ENCODE measurements around the gene H6PD.
"Not testable (repeated sequence)": the region's sequence is repeated elsewhere in the genome, so short reads cannot be mapped to it uniquely, and the experiment has no call there.

The H6PD gene

DNA sequence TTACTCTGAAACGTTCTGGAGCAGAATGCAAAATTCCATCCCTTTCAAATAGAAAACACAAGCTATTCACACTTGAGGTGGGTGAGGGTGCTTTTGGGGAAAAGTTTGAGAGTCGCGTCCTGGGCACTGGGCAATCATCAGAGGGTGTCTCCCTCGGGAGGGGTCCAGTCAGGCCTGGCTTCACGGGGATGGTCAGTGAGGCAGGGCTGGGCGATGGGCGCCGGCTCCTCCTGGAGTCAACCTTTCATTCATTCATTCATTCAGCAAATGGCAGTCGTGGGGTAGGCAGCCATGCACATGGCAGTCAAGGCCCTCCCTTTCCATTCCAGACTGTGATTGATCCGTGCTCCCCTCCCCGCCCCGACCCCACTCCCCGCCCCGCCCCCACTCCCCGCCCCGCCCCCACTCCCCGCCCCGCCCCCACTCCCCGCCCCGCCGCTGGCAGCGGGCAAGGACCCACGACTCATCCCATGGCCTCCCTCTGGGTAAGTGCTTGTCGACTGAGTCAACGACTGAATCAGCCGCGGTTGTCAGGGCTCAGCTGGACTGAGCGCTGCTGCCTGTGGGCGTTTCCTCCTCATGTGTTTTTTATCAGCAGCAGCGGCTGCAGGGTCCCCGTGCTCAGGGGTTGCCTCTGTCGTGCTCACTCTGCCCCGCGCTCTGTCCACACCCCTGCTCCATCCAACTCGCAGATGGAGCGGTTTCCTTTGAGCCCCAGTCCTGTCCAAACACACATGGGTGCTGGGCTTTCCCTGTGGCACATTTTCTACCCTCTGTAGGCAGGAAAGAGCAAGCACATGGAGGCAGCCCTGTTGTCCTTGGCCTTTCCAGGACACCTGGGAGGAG is 45.7 kb downstream of the H6PD start:
- DNase-seq: no peak

DNA sequence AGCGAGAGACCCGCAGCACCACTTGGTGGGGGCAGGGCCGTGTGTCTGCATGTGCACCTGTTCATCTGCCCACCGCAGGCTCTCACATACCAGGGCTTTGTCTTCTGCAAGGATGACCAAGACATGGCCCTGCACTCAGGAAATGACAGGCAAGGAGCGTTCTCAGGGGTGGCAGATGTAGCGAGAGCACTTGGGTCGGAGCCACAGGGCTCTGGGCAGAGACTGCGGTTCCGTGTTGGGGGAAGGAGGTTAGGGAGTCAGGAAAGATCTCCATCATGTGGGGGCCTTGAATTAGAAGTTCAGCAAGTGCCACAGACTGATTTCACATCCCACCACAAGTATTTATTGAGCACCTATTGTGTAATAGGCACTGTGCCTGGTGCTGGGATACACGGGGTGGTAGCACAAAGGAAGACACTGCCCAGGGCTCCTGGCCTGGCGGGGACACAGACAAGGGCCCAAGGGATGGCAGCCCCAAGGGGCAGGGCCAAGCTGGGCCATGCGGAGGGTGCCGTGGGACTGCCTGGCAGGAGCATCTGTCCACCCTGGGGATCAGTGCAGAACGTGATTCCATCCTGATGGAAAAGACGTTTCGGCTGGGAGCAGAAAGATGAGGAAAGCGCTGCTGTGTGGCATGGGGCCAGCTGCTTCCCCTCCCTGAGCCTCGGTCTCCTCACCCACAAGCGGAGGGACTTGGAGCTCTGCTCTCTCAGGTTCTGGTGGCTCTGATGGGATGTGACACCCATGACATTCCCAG is 46.7 kb downstream of the H6PD start:
- no peak for DNase-seq

DNA sequence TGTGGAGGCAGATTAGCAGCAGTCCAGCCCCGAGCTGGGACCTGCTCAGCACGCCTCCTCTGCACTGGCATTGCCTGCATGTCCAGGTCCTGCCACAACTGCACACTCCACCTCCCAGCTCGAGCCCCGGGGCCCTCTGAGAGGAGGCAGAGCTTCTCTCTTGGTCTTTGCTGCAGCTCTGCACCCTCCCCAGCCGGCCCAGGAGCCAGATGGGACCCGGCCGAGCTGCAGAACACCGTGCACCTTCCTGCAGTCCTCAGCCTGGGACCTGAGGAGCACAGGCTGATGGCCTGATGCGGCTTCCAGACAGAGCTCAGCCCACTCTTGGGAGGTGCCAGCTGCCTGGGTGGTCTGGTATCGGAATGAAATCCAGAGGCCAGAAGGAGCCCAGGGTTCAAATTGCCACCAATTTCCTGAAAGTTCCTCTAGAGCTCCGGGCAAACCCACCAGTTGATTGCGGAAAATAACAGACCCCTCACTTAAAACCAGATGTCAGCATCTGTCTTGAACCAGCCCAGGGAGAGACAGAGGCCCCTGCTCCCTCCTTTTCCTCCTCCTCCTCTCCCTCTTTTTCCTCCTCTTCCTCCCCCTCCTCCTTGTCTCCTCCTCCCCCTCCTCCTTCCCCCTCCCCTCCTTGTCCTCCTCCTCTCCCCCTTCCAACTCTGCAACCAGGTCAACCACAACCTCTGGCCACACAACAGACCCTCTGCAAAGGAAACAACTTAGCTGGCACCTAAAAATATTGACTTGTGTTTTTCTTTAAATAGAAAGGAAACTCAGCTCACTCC is 47.5 kb downstream of the H6PD start:
- DNase-seq: no peak

DNA sequence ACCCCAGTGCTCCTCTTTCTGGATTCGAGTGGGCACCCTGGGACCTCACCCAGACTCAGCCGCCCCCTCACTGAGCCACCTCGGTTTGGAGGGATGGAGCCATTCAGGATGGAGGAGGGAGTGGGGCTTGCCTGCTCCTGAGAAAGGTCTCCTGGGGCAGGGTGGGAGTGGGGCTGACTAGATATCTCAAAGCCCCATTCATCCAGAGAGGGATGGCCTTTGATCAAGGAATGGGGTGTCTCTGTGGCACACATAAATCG is 48.1 kb downstream of the H6PD start:
- no peak for DNase-seq

DNA sequence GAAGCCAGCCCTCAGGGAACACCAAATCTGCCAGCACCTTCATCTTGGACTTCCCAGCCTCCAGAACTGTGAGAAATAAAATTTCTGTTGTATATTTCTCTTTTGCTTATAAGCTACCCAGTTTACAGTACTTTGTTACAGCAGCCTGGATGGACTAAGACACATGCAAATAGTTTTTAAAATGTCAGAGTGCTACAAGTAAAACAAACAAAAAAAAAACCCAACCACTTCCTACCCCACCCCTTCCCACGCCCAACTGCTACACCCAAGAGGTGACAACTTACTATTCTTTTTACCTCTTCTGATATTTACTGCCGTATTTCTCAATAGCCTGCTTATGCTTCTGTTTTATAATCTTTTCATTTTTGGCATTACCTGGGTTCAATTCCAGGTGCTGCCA is 49.5 kb downstream of the H6PD start:
- no peak for DNase-seq

DNA sequence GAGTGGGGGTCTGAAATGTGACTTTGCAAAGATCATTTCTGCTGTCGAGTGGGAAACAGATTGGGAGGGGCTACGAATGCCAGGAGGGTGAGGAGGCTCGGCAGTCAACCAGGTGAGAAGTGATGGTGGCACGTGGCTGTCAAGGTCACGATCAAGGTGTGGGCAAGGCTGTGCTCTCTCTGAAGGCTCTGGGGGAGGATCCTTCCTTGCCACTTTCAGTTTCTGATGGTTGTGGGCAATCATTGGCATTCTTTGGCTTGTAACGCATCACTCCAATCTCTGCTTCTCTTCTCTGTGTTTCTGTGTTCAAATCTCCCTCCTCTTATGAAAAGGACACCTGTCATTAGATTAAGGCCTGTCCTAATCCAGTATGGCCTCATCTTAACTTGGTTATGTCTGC is 52.0 kb downstream of the H6PD start:
- no peak for DNase-seq

DNA sequence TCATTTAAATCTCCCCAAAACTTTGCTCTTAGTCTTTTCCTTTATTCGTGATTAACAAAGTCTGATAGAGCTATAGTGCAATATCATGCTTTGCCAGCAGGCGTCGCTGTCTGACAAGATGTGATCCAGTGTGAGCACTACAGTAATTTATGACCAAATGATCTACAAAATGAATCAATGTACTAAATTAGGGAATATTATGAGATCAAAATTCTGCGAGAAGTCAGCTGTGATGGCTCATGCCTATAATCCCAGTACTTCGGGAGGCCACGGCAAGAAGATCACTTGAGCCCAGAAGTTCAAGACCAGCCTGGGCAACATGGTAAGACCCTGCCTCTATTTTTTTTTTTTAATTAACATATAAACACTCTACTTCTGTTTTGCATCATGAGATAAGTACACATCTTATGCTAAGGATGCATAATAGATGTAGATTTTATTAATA is 54.5 kb downstream of the H6PD start:
- peak in 1 of 2 experiments; percentile 49 for DNase-seq

DNA sequence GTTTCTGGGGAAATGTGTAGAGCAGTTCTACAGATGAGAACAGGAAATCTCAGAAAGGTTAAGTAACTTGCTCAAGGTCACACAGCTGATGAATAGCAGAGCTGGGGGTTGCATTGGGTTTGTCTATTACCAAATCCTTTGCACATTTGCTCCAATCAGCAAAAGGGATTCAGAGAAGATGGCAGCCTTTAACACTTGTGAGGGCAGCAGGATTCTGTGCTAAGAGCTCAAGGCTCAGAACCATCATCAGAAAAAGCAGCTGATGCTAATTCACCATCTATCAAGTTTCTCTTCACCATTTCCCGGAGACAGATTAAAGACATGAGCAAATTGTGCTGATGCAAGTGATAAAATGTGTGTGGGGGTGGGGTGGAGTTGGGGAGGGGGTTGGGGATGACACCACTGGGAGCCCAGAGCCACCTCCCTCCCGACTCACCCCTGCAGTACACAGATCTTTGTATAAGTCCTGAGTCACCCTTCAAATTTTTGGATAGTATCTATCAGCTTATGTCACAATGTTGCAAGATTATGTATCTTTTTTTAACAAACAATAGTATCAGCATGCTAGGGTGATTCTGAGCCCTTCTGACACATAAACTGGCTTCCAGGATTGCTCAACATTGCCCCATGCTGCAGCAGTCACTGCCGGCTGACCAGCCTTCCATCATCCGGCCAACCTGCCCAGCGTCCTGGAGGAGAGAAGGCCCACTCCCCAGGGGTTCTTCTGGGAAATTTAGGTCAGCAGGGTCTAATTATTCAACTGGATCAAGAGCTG is 55.3 kb downstream of the H6PD start:
- DNase-seq: no peak

DNA sequence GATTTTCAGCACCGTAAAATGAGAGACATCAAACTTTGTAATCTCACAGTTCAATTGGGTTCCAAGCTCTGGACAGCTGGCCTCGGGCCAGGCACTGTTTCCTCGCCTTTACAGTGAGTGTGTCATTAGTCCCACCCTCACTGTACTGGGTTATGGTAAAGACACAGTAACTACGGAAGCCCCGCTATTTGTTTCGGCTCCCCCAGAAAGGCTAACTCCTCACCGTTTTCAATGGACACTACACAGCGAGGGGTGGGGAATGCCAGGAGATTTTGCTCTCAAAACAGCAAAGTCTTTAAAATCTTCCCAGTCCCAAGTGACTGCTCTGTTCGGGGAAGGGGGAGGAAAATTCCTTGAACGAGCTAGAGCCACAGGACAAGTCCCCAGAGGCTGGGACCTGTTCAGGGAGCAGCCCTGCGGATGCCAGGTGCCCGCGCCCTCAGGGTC is 57.4 kb downstream of the H6PD start:
- DNase-seq: peak in 1 of 2 experiments; percentile 56

DNA sequence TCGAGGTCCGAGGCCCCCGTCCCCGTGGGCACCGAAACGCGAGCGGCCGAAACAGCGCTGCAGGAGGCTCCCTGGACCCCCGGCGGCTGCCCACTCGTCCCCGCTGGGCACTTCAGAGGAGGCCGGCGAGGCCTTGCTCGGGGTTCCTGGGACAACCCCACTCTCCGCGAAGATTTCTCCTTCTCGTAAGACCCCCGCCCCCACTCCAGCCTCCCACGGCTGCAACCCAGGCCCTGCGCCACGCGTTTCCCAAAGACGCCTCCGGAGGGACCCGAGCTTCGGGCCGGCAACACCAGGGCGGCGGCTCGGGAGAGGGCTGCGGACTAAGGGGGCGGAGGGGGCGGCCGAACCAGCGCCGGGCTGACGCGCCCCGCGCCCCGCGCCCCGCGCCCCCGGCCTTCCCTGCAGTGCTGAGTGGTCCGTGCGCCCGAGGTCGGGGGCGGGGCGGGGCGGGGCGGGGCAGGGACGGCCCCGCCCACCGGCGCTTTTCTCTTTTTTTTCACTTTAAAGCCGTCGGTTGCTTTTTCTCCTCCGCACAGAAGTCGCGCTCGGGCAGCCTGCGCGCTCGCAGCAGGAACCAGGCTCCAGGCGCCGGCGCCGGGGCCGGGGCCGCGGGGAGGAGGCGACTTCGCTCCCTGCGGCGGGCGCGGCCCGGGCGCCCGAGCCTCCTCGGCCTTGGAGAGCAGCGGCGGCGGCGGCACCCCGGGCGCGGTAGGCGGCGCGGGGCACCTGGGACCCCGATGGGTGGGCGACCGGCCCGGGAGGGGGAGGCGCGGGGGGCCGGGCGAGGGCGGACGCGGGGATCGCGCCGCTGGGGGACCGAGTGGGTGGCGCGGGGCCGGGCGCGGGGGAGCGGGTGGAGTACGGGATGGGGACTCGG is 58.0 kb downstream of the H6PD start, which contains the start of gene SPSB1:
Gene SPSB1 (plus strand): TSS at position 534 of the 880 bp plus-strand sequence. CDS start 62,998 bp downstream, outside the sequence.
- peak in 1 of 2 experiments; percentile 60 for DNase-seq

DNA sequence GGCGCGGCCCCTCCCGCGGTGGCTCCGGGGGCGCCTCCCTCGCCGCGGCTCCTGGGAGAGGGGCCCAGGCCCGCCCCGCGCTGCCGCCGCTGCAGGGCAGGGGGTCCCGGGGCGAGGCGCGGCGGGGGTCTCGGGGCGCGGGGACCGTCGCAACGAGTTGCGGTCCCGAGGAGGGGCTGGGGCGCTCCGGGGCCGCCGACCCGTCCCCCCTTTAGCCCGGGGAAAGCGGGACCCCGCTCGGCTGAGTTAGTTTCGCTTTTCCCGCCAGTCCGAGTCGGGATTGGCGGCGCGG is 58.6 kb downstream of the H6PD start:
- no peak for DNase-seq

DNA sequence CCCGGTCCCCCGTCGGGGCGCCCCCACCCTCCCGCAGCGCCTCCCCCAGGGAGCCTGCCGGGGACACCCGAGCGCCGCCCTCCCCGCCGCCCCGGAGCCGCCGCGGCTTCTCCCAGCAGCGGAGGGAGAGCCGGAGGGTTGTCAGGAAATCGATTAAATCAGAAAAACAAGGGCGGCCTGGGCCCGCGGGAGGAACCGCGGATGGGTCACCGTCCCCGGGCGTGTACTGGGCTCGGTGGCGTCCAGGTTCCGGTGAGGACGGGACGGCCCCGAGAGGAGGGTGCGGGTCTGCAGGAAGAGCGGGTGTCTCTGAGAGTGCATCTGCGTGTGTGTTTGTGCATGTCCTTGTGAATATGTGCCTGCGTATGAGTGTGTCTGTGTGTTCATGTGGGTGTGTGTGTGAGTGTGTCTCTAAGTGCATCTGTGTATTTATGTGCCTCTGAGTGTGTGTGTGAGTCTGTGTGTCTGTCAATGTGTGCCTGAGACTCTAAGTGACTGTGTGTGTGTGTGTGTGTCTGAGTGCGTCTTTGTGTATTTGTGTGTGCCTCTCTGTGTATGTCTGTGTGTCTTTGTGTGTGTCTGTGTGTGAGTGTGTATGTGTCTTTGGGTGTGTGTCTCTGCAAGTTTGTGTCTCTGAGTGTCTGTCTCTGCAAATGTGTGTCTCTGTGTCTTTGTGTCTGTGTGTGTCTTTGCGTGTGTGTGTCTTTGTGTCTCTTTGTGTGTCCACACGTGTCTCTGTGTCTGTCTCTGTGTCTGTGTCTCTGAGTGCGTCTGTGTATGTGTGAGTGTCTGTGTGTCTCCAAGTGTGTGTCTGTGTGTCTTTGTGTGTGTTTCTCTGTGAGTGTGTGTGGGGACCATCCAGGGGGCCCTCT is 59.2 kb downstream of the H6PD start:
- DNase-seq: no peak

DNA sequence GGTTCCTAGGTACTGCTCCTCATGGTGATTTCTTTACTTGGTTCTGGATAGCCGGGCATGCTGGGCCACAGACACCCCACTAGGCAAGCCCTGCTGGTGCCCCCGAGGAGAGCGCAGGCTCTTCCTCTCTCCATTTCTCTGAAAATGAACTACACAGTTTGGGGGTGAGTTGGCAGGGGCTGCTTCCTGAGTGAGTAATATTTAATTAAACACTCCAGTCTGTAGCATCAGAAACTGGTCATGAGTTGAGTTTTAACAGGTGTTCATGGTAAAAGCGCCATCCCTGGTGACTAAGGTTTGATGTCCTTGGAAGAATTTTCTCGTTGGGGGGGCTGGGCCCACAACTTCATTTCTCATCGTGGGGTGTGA is 59.8 kb downstream of the H6PD start:
- no peak for DNase-seq

DNA sequence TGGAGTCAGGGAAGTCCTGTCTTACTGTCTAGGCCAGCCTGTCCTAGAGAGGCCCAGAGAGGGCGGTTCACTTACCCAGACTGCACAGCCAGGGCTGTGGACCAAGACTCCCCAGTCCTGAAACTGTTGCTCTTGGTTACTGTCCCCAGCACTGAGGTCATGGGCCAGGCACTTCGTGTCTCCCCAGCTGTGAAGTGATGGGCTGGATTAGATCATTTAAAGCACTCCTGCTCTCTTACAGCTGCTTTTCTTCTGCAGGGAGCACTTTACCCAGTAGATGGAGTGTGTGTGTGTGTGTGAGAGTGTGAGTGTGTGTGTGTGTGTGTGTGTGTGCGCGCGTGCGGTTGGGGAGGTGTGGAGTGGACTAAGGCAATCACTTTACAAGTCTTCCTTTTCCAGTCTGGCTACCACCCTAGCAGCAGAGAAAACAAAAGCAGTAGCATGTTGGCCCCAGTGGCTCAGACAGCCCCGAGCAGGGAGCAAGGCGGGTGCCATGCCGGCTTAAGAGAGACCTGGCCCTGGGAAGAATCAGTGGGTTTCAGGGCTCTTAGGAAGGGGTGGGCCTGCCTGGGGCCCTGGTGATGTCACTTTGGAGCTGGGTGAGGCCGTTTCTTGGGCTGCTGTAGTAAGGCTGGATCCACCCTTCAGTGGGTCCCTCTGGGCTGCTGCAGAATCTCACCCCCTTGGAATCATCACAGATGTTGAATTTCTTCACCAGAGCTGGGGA is 60.5 kb downstream of the H6PD start:
- DNase-seq: no peak

DNA sequence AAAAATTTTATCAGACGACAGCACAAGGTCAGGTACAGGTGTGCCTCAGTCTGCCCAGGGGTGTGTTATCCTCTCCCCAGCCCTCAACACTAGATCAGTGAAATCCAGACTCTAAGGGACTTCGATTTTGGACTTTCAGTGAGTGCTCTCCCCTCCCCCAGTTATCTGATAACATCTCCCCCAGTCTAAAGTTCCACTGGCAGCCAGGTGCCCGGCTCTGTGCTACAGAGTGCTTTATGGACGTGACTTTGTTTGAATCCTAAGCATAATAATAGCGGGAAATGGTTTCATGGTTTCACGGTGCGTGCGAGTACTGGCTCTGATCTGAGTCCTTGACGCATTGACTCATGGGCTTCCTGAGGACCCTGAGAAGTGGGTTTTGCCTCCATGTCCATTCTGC is 61.3 kb downstream of the H6PD start:
- no peak for DNase-seq

DNA sequence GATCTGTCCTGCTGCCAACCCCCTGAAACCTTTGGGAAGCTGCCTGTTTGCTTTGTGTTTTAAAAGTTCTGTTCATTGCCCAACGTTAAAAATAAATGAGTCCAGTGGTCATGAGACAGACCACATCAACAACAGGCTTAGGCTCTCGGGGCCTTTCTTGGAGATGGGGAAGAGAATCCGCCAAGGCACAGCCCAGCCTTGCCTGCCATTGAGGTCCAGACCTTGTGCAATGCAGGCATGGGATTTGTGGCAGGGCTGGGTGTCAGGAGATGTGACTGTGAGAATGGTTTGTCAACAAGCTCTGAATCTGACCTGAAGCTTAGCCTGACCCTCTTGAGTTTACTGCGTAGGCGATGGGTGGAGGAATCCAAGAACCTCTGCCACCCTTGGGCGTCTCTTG is 62.3 kb downstream of the H6PD start:
- no peak for DNase-seq

DNA sequence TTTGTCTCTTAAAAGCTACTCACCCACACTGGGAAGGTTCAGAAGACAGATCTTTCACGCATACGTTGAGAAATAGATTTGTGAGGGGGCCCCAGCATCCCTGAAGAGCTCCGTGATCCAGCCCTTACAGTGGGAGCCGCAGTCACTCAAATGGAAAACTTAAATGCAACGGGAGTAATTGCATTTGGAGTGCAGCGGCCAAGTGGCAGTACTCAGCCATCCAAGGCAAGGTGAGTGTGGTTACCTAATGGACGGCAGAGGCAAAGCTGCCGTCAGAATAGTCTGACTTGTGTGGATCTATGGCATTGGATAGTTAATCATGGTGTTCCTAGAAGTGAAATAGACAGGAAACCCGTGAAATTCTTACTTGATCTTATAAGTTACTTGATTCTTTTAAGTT is 63.3 kb downstream of the H6PD start:
- no peak for DNase-seq

DNA sequence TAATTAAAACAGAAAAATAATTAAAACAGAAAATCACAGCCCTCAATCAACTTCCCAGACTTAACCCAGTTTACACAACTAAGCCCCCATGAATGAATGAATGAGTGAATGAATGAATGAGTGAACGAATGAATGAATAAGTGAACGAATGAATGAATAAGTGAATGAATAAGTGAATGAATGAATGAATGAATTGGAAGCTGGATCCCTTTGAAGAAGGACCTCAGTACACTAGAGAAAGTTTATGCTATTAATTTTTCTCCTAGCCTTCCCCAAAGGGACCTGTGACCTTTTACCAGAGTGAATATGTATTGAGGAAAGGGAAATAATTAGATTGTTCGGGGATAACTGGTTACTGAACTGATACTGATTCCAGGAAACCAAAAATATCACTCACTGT is 63.7 kb downstream of the H6PD start:
- DNase-seq: no peak

DNA sequence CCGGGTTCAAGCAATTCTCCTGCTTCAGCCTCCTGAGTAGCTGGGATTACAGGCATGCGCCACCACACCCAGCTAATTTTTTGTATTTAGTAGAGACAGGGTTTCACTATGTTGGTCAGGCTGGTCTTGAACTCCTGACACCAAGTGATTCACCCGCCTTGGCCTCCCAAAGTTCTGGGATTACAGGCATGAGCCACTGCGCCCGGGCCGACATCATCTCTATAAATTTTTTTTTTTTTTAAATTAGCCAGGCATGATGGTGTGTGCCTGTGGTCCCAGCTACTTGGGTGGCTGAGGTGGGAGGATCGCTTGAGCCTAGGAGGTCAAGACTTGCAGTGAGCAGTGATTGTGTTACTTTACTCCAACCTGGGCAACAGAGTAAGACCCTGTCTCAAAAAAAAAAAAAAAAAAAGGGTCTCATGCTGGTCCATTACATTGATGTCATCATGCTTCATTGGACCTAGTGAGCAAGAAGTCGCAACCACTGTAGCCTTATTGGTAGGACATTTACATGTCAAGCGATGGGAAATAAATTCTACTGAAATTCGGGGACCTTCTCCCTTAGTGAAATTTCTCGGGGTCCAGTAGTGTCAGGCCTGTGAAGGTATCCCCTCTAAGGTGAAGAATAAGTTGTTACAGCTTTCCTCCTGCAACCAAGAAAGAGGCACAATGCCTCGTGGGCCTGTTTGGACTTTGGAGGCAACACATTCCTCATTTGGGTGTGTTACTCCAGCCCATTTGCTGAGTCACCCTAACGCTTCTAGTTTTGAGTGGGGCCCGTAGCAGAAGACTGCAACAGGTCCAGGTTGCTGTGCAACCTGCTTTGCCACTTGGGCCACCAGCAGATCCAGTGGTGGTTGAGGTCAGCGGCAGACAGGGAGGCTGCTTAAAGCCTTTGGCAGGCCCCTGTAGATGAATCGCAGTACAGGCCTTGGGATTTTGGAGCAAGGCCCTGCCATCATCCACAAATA is 65.3 kb downstream of the H6PD start:
- DNase-seq: not testable (repeated sequence)

Data from NCI-H524 (cell line).